ENCODE measurements around the gene SPATA31A1.
"Not testable (repeated sequence)": the region's sequence is repeated elsewhere in the genome, so short reads cannot be mapped to it uniquely, and the experiment has no call there.

Gene SPATA31A1
- 0 reads per million in 3 experiments for total RNA-seq

- not testable (repeated sequence) for DNase-seq
These were observed at the start of gene SPATA31A1 for GRCh38 chr9:39355369-39355768. Gene SPATA31A1 (plus strand): TSS chr9:39355669. CDS start chr9:39355731, 62 bp downstream.

GRCh38 chr9:39407261-39408204 lies 52.1 kb downstream of the SPATA31A1 start:
- DNase-seq: not testable (repeated sequence)

GRCh38 chr9:39411254-39411940 lies 55.9 kb downstream of the SPATA31A1 start:
- DNase-seq: not testable (repeated sequence)
